WI38 (cell line): ENCODE measurements around the gene DGKD.

ENCODE experiments used
- H3K4me3 ChIP-seq: 2 replicates; pipeline ENCODE4 v1.5.1; 2011; ENCODE audit warnings: low read depth, mild to moderate bottlenecking, control low read depth, low read length
- TF ChIP-seq, protein P1 (sequence below): IDR thresholded peaks from 2 replicates; pipeline ENCODE4 v1.5.1; 2012; ENCODE audit warnings: low read depth, mild to moderate bottlenecking, control low read depth, low read length

Gene DGKD

GRCh38 chr2:233379441-233379840 lies 25.1 kb downstream of the DGKD start:
- no peak overlapping the region for H3K4me3 ChIP-seq
- TF ChIP-seq, protein P1, sequence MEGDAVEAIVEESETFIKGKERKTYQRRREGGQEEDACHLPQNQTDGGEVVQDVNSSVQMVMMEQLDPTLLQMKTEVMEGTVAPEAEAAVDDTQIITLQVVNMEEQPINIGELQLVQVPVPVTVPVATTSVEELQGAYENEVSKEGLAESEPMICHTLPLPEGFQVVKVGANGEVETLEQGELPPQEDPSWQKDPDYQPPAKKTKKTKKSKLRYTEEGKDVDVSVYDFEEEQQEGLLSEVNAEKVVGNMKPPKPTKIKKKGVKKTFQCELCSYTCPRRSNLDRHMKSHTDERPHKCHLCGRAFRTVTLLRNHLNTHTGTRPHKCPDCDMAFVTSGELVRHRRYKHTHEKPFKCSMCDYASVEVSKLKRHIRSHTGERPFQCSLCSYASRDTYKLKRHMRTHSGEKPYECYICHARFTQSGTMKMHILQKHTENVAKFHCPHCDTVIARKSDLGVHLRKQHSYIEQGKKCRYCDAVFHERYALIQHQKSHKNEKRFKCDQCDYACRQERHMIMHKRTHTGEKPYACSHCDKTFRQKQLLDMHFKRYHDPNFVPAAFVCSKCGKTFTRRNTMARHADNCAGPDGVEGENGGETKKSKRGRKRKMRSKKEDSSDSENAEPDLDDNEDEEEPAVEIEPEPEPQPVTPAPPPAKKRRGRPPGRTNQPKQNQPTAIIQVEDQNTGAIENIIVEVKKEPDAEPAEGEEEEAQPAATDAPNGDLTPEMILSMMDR, result no peak

DNA sequence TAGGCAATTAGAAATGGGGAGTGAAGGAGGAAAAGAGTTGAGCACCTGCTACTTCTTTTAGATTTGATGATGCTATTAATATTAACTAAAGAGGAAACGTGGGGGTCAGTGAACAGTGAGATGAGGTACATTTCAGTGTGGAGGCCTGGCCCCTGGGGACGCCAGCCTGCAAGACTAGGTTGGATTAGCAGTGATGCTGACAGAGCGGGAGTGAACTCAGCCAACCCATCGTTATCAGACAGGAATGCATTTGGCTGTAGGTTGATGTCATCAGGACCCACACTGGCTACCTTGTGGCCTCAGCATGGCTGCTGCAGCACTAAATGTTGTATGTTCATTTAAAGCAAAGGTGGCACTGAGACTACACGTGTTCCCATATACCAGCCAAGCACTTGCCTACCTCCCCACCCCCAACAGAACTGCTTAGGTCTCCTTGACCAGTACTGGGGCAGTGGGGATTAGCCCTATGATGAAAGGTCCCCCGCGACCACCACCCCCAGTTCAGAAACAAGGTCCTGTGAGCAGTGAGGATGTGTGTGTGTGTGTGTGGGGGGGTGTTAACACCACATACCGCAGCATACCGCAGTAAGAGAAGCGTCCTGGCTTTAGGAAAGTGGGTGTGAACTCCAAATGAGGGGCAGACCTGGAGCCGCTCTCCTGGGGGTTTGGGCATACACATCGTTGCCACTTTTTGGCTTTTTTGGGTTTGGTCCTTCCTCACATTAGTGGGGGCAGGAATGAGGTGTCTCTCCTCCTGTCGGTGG lies 26.0 kb downstream of the DGKD start:
- H3K4me3 ChIP-seq, result no peak overlapping the region
- TF ChIP-seq, protein P1, result no peak

GRCh38 chr2:233380995-233381637 lies 26.8 kb downstream of the DGKD start:
- H3K4me3 ChIP-seq, result no peak overlapping the region
- TF ChIP-seq, protein P1, result no peak

DNA sequence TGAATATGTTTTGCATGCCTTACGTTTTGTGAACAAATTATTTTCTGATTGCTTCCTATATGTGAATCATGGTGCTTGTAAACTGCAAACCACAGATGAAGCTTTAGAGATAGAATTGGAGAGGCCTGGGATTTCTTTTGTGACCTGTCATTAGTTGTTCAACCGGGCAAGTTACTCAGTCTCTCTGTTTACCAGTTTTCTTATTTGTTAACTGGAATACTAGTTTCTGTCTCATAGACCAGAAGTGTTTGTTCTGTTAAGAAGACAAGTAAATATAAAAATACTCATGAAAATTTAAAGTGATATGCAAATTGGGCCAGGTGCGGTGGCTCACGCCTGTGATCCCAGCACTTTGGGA lies 27.3 kb downstream of the DGKD start:
- no peak overlapping the region for H3K4me3 ChIP-seq
- TF ChIP-seq, protein P1, result no peak

GRCh38 chr2:233384015-233384414 lies 29.7 kb downstream of the DGKD start:
- TF ChIP-seq, protein P1, result no peak
- H3K4me3 ChIP-seq, result no peak overlapping the region

GRCh38 chr2:233384811-233385488 lies 30.7 kb downstream of the DGKD start:
- H3K4me3 ChIP-seq, result no peak overlapping the region
- TF ChIP-seq, protein P1, result no peak

DNA sequence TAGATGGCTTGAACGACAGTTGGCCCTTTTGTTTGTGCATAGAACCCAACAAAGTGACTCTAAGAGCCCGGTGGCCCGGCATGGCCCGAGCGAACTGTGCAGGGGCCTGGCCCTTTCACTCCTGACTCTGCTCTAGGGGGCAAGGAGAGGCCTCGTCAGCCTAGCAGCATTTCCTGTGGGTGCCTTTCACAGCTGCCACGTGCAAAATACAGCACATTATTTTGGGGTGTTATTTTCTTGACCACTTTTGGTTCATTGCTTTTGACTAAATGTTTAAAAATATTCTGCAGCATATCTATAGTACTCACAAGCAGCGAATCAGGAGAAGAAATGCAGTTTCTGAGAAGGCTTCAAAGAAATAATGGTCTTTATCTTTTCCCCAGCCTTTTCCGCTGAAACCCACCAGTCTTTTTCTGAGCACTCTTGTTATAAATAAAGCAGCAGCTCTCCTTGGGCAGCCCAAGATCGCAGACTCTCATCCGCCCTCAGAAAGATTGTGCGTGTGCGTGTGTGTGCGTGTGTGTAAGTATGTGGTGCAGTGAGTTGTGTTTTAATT lies 31.3 kb downstream of the DGKD start:
- TF ChIP-seq, protein P1, result no peak
- no peak overlapping the region for H3K4me3 ChIP-seq
